ENCODE results near the gene TBC1D1. TPM values are rescaled to one million over a fixed set of nuclear protein-coding genes. Genes with fewer than 3 reads are reported as not detected.
"Not testable (repeated sequence)": the region's sequence is repeated elsewhere in the genome, so short reads cannot be mapped to it uniquely, and the experiment has no call there.

TBC1D1 gene
- total RNA-seq, 1 experiment from 2014 or later: 89.0 TPM

- no TSS peak for BruUV-seq (replicated peaks)
- TF ChIP-seq EZH2 (IDR thresholded peaks at IDR 0.05; ENCODE audit: low read length, unreplicated experiment): no peak
- peak; percentile 61 for TF ChIP-seq CTCF (conservative IDR thresholded peaks at IDR 0.05; ENCODE audit: low read depth, low read length)
- DNase-seq: peak; percentile 59
- Histone ChIP-seq H3F3A (ENCODE audit: low read length, unreplicated experiment) (no peaks in the 10 kb centered on the region), H2AFZ (ENCODE audit: low read length) (0 out of 2 replicates have a peak overlapping the region, but pooled peaks have one; percentile 31), H3K79me2 (ENCODE audit: low read length) (no peaks in the 10 kb centered on the region), H3K27me3 (ENCODE audit: low read length) (no peaks in the 10 kb centered on the region), H3K9me2 (replicated peaks; ENCODE audit: low read length) (no peaks in the 10 kb centered on the region), H3K36me3 (ENCODE audit: low read depth, low read length) (no peaks in the 10 kb centered on the region), H3K9ac (ENCODE audit: low read length) (no peak overlapping the region), H3K9me3 (ENCODE audit: low read length) (no peaks in the 10 kb centered on the region), H3K4me1 (ENCODE audit: insufficient read depth, low read length) (peaks cover 4% of the 10 kb centered on the region; the same call in 1 of the 2 replicates), H3K27ac (ENCODE audit: low read length) (no peak overlapping the region), H3K4me2 (ENCODE audit: low read length) (no peak overlapping the region), H4K20me1 (ENCODE audit: low read length) (no peaks in the 10 kb centered on the region), H3K4me3 (ENCODE audit: low read length) (no peak overlapping the region)
- POLR2A ChIA-PET (ENCODE audit: unreplicated experiment): no interaction called here
- peak; percentile 60 for ATAC-seq
- CTCF ChIA-PET: no interaction called here
- intact Hi-C loops (cut with micrococcal nuclease): loop anchor here (10.0 kb wide), 2 partner anchors 76 to 166 kb away; partner anchors contain the start of gene TBC1D1
Observed at GRCh38 chr4:37970702-37971101, 79.8 kb downstream of the TBC1D1 start.

GRCh38 chr4:37971202-37971601 lies 80.3 kb downstream of the TBC1D1 start:
- Histone ChIP-seq H3K4me2 (ENCODE audit: low read length) (no peak overlapping the region), H3K4me1 (ENCODE audit: insufficient read depth, low read length) (peaks cover 4% of the 10 kb centered on the region; the same call in 1 of the 2 replicates), H3K27me3 (ENCODE audit: low read length) (no peaks in the 10 kb centered on the region), H3K36me3 (ENCODE audit: low read depth, low read length) (no peaks in the 10 kb centered on the region), H3K27ac (ENCODE audit: low read length) (no peak overlapping the region), H3F3A (ENCODE audit: low read length, unreplicated experiment) (no peaks in the 10 kb centered on the region), H3K9me2 (replicated peaks; ENCODE audit: low read length) (no peaks in the 10 kb centered on the region), H2AFZ (ENCODE audit: low read length) (no peak overlapping the region), H4K20me1 (ENCODE audit: low read length) (no peaks in the 10 kb centered on the region), H3K9me3 (ENCODE audit: low read length) (no peaks in the 10 kb centered on the region), H3K4me3 (ENCODE audit: low read length) (no peak overlapping the region), H3K9ac (ENCODE audit: low read length) (no peak overlapping the region), H3K79me2 (ENCODE audit: low read length) (no peaks in the 10 kb centered on the region)
- CTCF ChIA-PET: no interaction called here
- DNase-seq (no peak), ATAC-seq (no peak)
- intact Hi-C loops (cut with micrococcal nuclease): loop anchor here (10.0 kb wide), 2 partner anchors 76 to 166 kb away; partner anchors contain the start of gene TBC1D1
- no peak for TF ChIP-seq EZH2 (IDR thresholded peaks at IDR 0.05; ENCODE audit: low read length, unreplicated experiment)
- TF ChIP-seq EZH2phosphoT487 (IDR thresholded peaks at IDR 0.05; ENCODE audit: borderline replicate concordance, low read length): no peak
- TF ChIP-seq CTCF (conservative IDR thresholded peaks at IDR 0.05; ENCODE audit: low read depth, low read length): no peak
- POLR2A ChIA-PET (ENCODE audit: unreplicated experiment): no interaction called here
- no TSS peak for BruUV-seq (replicated peaks)

- no peak overlapping the region for H3K4me3 ChIP-seq (ENCODE audit: low read length)
- no peaks in the 10 kb centered on the region for H3K9me3 ChIP-seq (ENCODE audit: low read length)
- H3K36me3 ChIP-seq (ENCODE audit: low read depth, low read length): no peaks in the 10 kb centered on the region
- no peak overlapping the region for H3K9ac ChIP-seq (ENCODE audit: low read length)
- H4K20me1 ChIP-seq (ENCODE audit: low read length): no peaks in the 10 kb centered on the region
- BruUV-seq (replicated peaks): no TSS peak
- H3K9me2 ChIP-seq (replicated peaks; ENCODE audit: low read length): no peaks in the 10 kb centered on the region
- H3K4me2 ChIP-seq (ENCODE audit: low read length): no peak overlapping the region
- TF ChIP-seq EZH2 (IDR thresholded peaks at IDR 0.05; ENCODE audit: low read length, unreplicated experiment) (no peak), CTCF (conservative IDR thresholded peaks at IDR 0.05; ENCODE audit: low read depth, low read length) (no peak), EZH2phosphoT487 (IDR thresholded peaks at IDR 0.05; ENCODE audit: borderline replicate concordance, low read length) (no peak)
- no peak for DNase-seq
- H3K79me2 ChIP-seq (ENCODE audit: low read length): no peaks in the 10 kb centered on the region
- ATAC-seq: no peak
- no peaks in the 10 kb centered on the region; the same call in 1 of the 2 replicates for H3K4me1 ChIP-seq (ENCODE audit: insufficient read depth, low read length)
- CTCF ChIA-PET: no interaction called here
- no peaks in the 10 kb centered on the region for H3K27me3 ChIP-seq (ENCODE audit: low read length)
- H3F3A ChIP-seq (ENCODE audit: low read length, unreplicated experiment): no peaks in the 10 kb centered on the region
- intact Hi-C loops (cut with micrococcal nuclease): loop anchor here (10.0 kb wide), 2 partner anchors 79 to 169 kb away; partner anchors contain the start of gene TBC1D1
- POLR2A ChIA-PET (ENCODE audit: unreplicated experiment): no interaction called here
- H3K27ac ChIP-seq (ENCODE audit: low read length): no peak overlapping the region
- no peak overlapping the region for H2AFZ ChIP-seq (ENCODE audit: low read length)
Observed at GRCh38 chr4:37973441-37973840, 82.6 kb downstream of the TBC1D1 start.

GRCh38 chr4:37975321-37975822 lies 84.5 kb downstream of the TBC1D1 start:
- POLR2A ChIA-PET (ENCODE audit: unreplicated experiment); H4K20me1 ChIP-seq (ENCODE audit: low read length); H3K9me3 ChIP-seq (ENCODE audit: low read length); H3K36me3 ChIP-seq (ENCODE audit: low read depth, low read length); BruUV-seq (replicated peaks); H2AFZ ChIP-seq (ENCODE audit: low read length); H3K4me2 ChIP-seq (ENCODE audit: low read length); ATAC-seq; H3K4me3 ChIP-seq (ENCODE audit: low read length); H3K27ac ChIP-seq (ENCODE audit: low read length); H3K27me3 ChIP-seq (ENCODE audit: low read length); H3K9ac ChIP-seq (ENCODE audit: low read length); CTCF ChIA-PET; H3F3A ChIP-seq (ENCODE audit: low read length, unreplicated experiment); H3K9me2 ChIP-seq (replicated peaks; ENCODE audit: low read length); DNase-seq; H3K4me1 ChIP-seq (ENCODE audit: insufficient read depth, low read length): not testable (repeated sequence)
- intact Hi-C loops (cut with micrococcal nuclease): loop anchor here (5.0 to 10.0 kb wide), 4 partner anchors 38 to 171 kb away; partner anchors contain the start of gene TBC1D1
- peaks cover 18% of the 10 kb centered on the region for H3K79me2 ChIP-seq (ENCODE audit: low read length)

All from PC-3 (cell line).